Endodermal cell (in vitro differentiated cells): Measurements from ENCODE around the gene KCNJ3. TPM values are rescaled to one million over a fixed set of nuclear protein-coding genes. Genes with fewer than 3 reads are reported as not detected.

ENCODE experiments used
- DNase-seq: peaks from one replicate; pipeline ENCODE4 v3.0.0-alpha.2; 2017
- H3K27ac ChIP-seq: 2 replicates; pipeline ENCODE4 v1.5.1; 2013; ENCODE audit warnings: mild to moderate bottlenecking, low read depth, low read length, moderate library complexity
- H3K27me3 ChIP-seq: 2 replicates; pipeline ENCODE4 v1.6.1; 2013; ENCODE audit warnings: mild to moderate bottlenecking, low read length, moderate library complexity; ENCODE audit not compliant: insufficient read depth, control insufficient read depth, poor library complexity, severe bottlenecking
- H3K36me3 ChIP-seq: 2 replicates; pipeline ENCODE4 v1.7.0; 2013; ENCODE audit warnings: mild to moderate bottlenecking, low read length, moderate library complexity; ENCODE audit not compliant: control insufficient read depth, insufficient read depth
- H3K4me1 ChIP-seq: one replicate; pipeline ENCODE4 v1.7.0; 2013; ENCODE audit warnings: low read length; ENCODE audit not compliant: control insufficient read depth, insufficient read depth
- H3K4me3 ChIP-seq: 2 replicates; pipeline ENCODE4 v1.5.1; 2013; ENCODE audit warnings: mild to moderate bottlenecking, low read length, moderate library complexity
- H3K9ac ChIP-seq: 2 replicates; pipeline ENCODE4 v1.6.1; 2013; ENCODE audit warnings: mild to moderate bottlenecking, low read length, moderate library complexity; ENCODE audit not compliant: poor library complexity, severe bottlenecking; ENCODE audit errors: extremely low read depth
- H3K9me3 ChIP-seq: 2 replicates; pipeline ENCODE4 v1.6.1; 2013; ENCODE audit warnings: mild to moderate bottlenecking, low read length, moderate library complexity; ENCODE audit not compliant: control insufficient read depth
- H3K27ac Mint-ChIP-seq: 2 replicates; pipeline ENCODE4 v1.8.0; 2020; ENCODE audit warnings: mixed read lengths
- H3K27me3 Mint-ChIP-seq: 2 replicates; pipeline ENCODE4 v1.8.0; 2021; ENCODE audit warnings: mild to moderate bottlenecking, mixed read lengths; ENCODE audit not compliant: insufficient read depth
- H3K36me3 Mint-ChIP-seq: 2 replicates; pipeline ENCODE4 v1.8.0; 2020; ENCODE audit warnings: low read depth, mixed read lengths
- H3K4me1 Mint-ChIP-seq: 2 replicates; pipeline ENCODE4 v1.8.0; 2020; ENCODE audit warnings: mixed read lengths
- H3K4me3 Mint-ChIP-seq: 2 replicates; pipeline ENCODE4 v1.8.0; 2020; ENCODE audit warnings: mild to moderate bottlenecking, moderate library complexity, mixed read lengths
- H3K9me3 Mint-ChIP-seq: 2 replicates; pipeline ENCODE4 v1.8.0; 2020; ENCODE audit warnings: mild to moderate bottlenecking, mixed read lengths
- CTCF ChIP-seq: fragments of 200-600 bp; sonication (generic); conservative IDR thresholded peaks from 2 replicates; pipeline ENCODE4 v1.5.0; 2021; ENCODE audit warnings: antibody characterized with exemption, mild to moderate bottlenecking
- WGBS, 2 experiments: methylation state at CpG; one replicate each; pipeline versions ENCODE4 v1.1.5 to v1.1.7; 2013; ENCODE audit warnings: missing lambda C conversion rate in 2 of 2, mixed read lengths in 1 of 2; ENCODE audit not compliant: insufficient coverage in 1 of 2, insufficient read length in 1 of 2; 5-methylcytosine and 5-hydroxymethylcytosine counted together
- long read RNA-seq, 4 experiments: library from polyadenylated mRNA in 2 of 4; library from RNA in 1 of 4; library from capped mRNA in 1 of 4; stranded (forward) in 3 of 4; unstranded in 1 of 4; transcript quantifications; one replicate each; pipeline ENCODE4 v2.0.0, GENCODE V29; 2020 to 2021; ENCODE audit warnings: inconsistent platforms in 1 of 4
- polyA plus RNA-seq, 2 experiments: library from polyadenylated mRNA; stranded (reverse); fragments of 50-300 nt; gene quantifications; one replicate each; pipeline ENCODE4 v1.2.3, GENCODE V29; 2013
- total RNA-seq, 2 donors: library from RNA; stranded (reverse); fragmentation: NEBNext Ultra II Directional in 1 of 2; extraction: Animal tissue kit (Norgen Biotek cat#: 25700) in 1 of 2; gene quantifications; 2 replicates in 1 of 2; 3 replicates in 1 of 2; pipeline ENCODE4 v1.2.1, GENCODE V29; 2021

Gene KCNJ3
- total RNA-seq = 1 to 10 TPM; 4.3 to 7.6 TPM
- 1.2 TPM for polyA plus RNA-seq (2013, experiment 1 of 2)
- 1.8 TPM for polyA plus RNA-seq (2013, experiment 2 of 2)
- long read RNA-seq, experiment 1, partial matches to known transcripts = 0 of 3 reads
- long read RNA-seq, experiment 1, other reads (novel, unspliced or antisense) = 3 of 3 reads
- long read RNA-seq, experiment 2, full-length matches to known transcripts = 7 of 9 reads
- long read RNA-seq, experiment 2, partial matches to known transcripts = 0 of 9 reads
- long read RNA-seq, experiment 2, other reads (novel, unspliced or antisense) = 2 of 9 reads
- long read RNA-seq, experiment 3, full-length matches to known transcripts = 2 of 2 reads
- long read RNA-seq, experiment 3, partial matches to known transcripts = 0 of 2 reads
- long read RNA-seq, experiment 3, other reads (novel, unspliced or antisense) = 0 of 2 reads
- long read RNA-seq, experiment 4, full-length matches to known transcripts = 1 of 3 reads
- long read RNA-seq, experiment 4, partial matches to known transcripts = 0 of 3 reads
- long read RNA-seq, experiment 4, other reads (novel, unspliced or antisense) = 2 of 3 reads

- Histone ChIP-seq H3K27ac (no peak within 1 kb of the TSS), H3K4me1 (no peaks in the 10 kb centered on the region), H3K4me3 (peak within 1 kb of the TSS; percentile 78), H3K27me3 (peaks cover 23% of the 10 kb centered on the region), H3K9me3 (no peaks in the 10 kb centered on the region), H3K9ac (peak within 1 kb of the TSS; percentile 18), H3K36me3 (no peaks in the 10 kb centered on the region)
- Mint-ChIP-seq H3K9me3 (peaks cover 5% of the 10 kb centered on the region), H3K36me3 (peaks cover 4% of the 10 kb centered on the region), H3K4me3 (peak within 1 kb of the TSS; percentile 77), H3K4me1 (peaks cover 7% of the 10 kb centered on the region), H3K27me3 (peaks cover 35% of the 10 kb centered on the region), H3K27ac (no peak within 1 kb of the TSS)
- TF ChIP-seq CTCF = no peak
- 15 to 30% methylated on average over 4 to 16 of the region's 16 CpGs for WGBS, 2 experiments
- DNase-seq = peak; percentile 66
Observed at GRCh38 chr2:154698296-154698720, at the start of gene KCNJ3. TSS of gene KCNJ3 (plus strand) at chr2:154698695. CDS start at chr2:154698776, 81 bp downstream.

GRCh38 chr2:154655499-154655898 is 43.0 kb upstream of the KCNJ3 start:
- H3K9ac ChIP-seq = no peak overlapping the region
- H3K4me3 Mint-ChIP-seq = no peak overlapping the region
- no peaks in the 10 kb centered on the region for H3K36me3 ChIP-seq
- no peak for TF ChIP-seq CTCF
- no peaks in the 10 kb centered on the region for H3K9me3 ChIP-seq
- no peak overlapping the region for H3K27ac Mint-ChIP-seq
- DNase-seq = no peak
- H3K36me3 Mint-ChIP-seq = no peaks in the 10 kb centered on the region
- no peaks in the 10 kb centered on the region for H3K27me3 ChIP-seq
- H3K9me3 Mint-ChIP-seq = no peaks in the 10 kb centered on the region
- no peaks in the 10 kb centered on the region for H3K4me1 ChIP-seq
- no peak overlapping the region for H3K27ac ChIP-seq
- H3K27me3 Mint-ChIP-seq = no peaks in the 10 kb centered on the region
- H3K4me3 ChIP-seq = no peak overlapping the region
- H3K4me1 Mint-ChIP-seq = peaks cover 13% of the 10 kb centered on the region

GRCh38 chr2:154658854-154659253 is 39.6 kb upstream of the KCNJ3 start:
- H3K4me3 ChIP-seq = no peak overlapping the region
- no peaks in the 10 kb centered on the region for H3K36me3 Mint-ChIP-seq
- peaks cover 9% of the 10 kb centered on the region for H3K4me1 Mint-ChIP-seq
- 93% methylated on average over 1 of the region's 1 CpG; no CpG with 5 or more reads in 1 of the 2 experiments for WGBS, 2 experiments
- H3K9me3 Mint-ChIP-seq = no peaks in the 10 kb centered on the region
- H3K4me3 Mint-ChIP-seq = no peak overlapping the region
- no peaks in the 10 kb centered on the region for H3K4me1 ChIP-seq
- H3K36me3 ChIP-seq = no peaks in the 10 kb centered on the region
- H3K27ac Mint-ChIP-seq = no peak overlapping the region
- no peak overlapping the region for H3K27ac ChIP-seq
- no peak for DNase-seq
- no peak for TF ChIP-seq CTCF
- no peaks in the 10 kb centered on the region for H3K9me3 ChIP-seq
- no peaks in the 10 kb centered on the region for H3K27me3 ChIP-seq
- H3K27me3 Mint-ChIP-seq = no peaks in the 10 kb centered on the region
- H3K9ac ChIP-seq = no peak overlapping the region
